ENCODE measurements around the gene PDIK1L. TPM values are rescaled to one million over a fixed set of nuclear protein-coding genes. Genes with fewer than 3 reads are reported as not detected.

The PDIK1L gene
- total and polyA plus RNA-seq, 2 of the 8 experiments (the other 6 are each of a cell fraction or from before 2014, with no cell fraction given), result 0.95 to 4.5 TPM

DNA sequence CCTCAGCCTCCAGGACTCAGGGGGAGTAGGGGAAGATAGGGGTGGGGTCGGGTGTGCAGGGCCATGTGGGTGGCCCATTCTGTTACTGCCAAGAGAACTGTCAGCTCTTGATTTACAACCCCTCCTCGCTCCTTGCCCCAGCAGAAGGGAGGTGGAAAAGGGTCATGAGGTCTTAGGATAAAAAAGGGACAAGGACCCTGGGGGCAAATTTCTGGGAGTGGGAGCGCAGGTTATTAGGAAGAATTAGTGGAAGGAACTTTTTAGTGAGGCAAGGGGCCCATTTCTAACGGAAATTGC is 48.1 kb downstream of the PDIK1L start:
- no peak overlapping the region for H4K8ac ChIP-seq (ENCODE audit: extremely low read depth, insufficient read depth, low read length)
- H3K79me2 ChIP-seq (ENCODE audit: control insufficient read depth in 1 of 2, insufficient read depth in 2 of 2, low read length in 2 of 2), result no peaks in the 10 kb centered on the region
- H3K9me3 ChIP-seq (ENCODE audit: insufficient read depth in 2 of 2, low read depth in 1 of 2, low read length in 1 of 2), result no peaks in the 10 kb centered on the region
- H2BK12ac ChIP-seq (ENCODE audit: low read depth, low read length), result no peak overlapping the region
- no peak overlapping the region for H3K27ac ChIP-seq (ENCODE audit: low read depth, low read length)
- no peak overlapping the region for H3K4ac ChIP-seq (replicated peaks; ENCODE audit: insufficient read length, low read depth, low read length)
- peaks cover 13 to 15% of the 10 kb centered on the region in 2 experiments for H4K20me1 ChIP-seq (replicated peaks in 1 of 2; ENCODE audit: control insufficient read depth in 1 of 2, insufficient read depth in 2 of 2, low read length in 2 of 2)
- H3K27me3 ChIP-seq (replicated peaks in 1 of 4; ENCODE audit: control insufficient read depth in 3 of 4, extremely low read depth in 1 of 4, insufficient read depth in 3 of 4, low read length in 3 of 4), result peaks cover 48 to 92% (median 84%) of the 10 kb centered on the region in 4 experiments
- H3K14ac ChIP-seq (ENCODE audit: insufficient read length), result no peak overlapping the region
- H4K91ac ChIP-seq (replicated peaks; ENCODE audit: insufficient read length, low read length), result no peak overlapping the region
- H3K18ac ChIP-seq (ENCODE audit: extremely low read depth, low read length), result no peak overlapping the region
- DNase-seq (ENCODE audit: low read depth in 1 of 2, low spot score in 2 of 2), result no peak
- WGBS, 2 experiments (ENCODE audit: extremely low coverage in 1 of 2, insufficient coverage in 1 of 2, insufficient read length in 1 of 2, insufficient replicate concordance in 2 of 2, low coverage in 1 of 2, low lambda C conversion rate in 2 of 2, missing lambda C conversion rate in 1 of 2), result 83% methylated on average over 3 of the region's 4 CpGs; no CpG with 5 or more reads in 1 of the 2 experiments
- H3K56ac ChIP-seq (replicated peaks; ENCODE audit: insufficient read length, low read depth, low read length), result no peak overlapping the region
- no peak overlapping the region for H3K23ac ChIP-seq (ENCODE audit: insufficient read length)
- H2BK15ac ChIP-seq (ENCODE audit: low read length), result no peak overlapping the region
- no peak overlapping the region for H2AK5ac ChIP-seq (ENCODE audit: low read depth, low read length)
- H4K5ac ChIP-seq (ENCODE audit: insufficient read length, low read depth, low read length), result no peak overlapping the region
- no peak overlapping the region for H2AFZ ChIP-seq (ENCODE audit: low read length)
- TF ChIP-seq RAD21 (IDR thresholded peaks at IDR 0.05 in 1 of 2, conservative IDR thresholded peaks at IDR 0.05 in 1 of 2; ENCODE audit: low read depth in 2 of 2, low read length in 2 of 2), result no peak
- no peak for TF ChIP-seq NRF1 (IDR thresholded peaks at IDR 0.05; ENCODE audit: low read depth, low read length)
- no peaks in the 10 kb centered on the region for H3K36me3 ChIP-seq (ENCODE audit: control insufficient read depth in 2 of 4, insufficient read depth in 4 of 4, low read length in 3 of 4)
- CTCF ChIA-PET (ENCODE audit: partially characterized antibody), result interaction anchor here (1.4 kb wide), 1 partner anchor 10 kb away, joined by 4 read pairs; the partner anchor contains the start of genes C1orf232 and ZNF593
- no peak overlapping the region for H3K4me2 ChIP-seq (ENCODE audit: insufficient read depth in 1 of 2, low read depth in 2 of 2, low read length in 2 of 2)
- H3K9ac ChIP-seq (replicated peaks in 1 of 4; ENCODE audit: extremely low read depth in 1 of 4, low read depth in 3 of 4, low read length in 3 of 4), result no peak overlapping the region
- H3K4me1 ChIP-seq (replicated peaks in 1 of 4; ENCODE audit: control insufficient read depth in 3 of 4, insufficient read depth in 4 of 4, low read length in 3 of 4), result peaks cover 14 to 54% (median 30%) of the 10 kb centered on the region in 4 experiments
- FAIRE-seq, result no peak
- H2BK20ac ChIP-seq (ENCODE audit: low read length), result no peak overlapping the region
- H2BK120ac ChIP-seq (replicated peaks; ENCODE audit: low read depth, low read length), result no peak overlapping the region
- POLR2A ChIA-PET (ENCODE audit: partially characterized antibody), result interaction anchor here (2.4 kb wide), 1 partner anchor 10 kb away, joined by 5 read pairs; the partner anchor contains the start of gene ZNF593
- no peak overlapping the region for H2BK5ac ChIP-seq (ENCODE audit: low read depth, low read length)
- no peaks in the 10 kb centered on the region for H3K79me1 ChIP-seq (ENCODE audit: low read depth, low read length)
- H3K4me3 ChIP-seq (ENCODE audit: extremely low read depth in 1 of 4, insufficient read depth in 2 of 4, low read depth in 3 of 4, low read length in 4 of 4), result no peak overlapping the region
- H3K23me2 ChIP-seq (ENCODE audit: low read depth, low read length), result peaks cover 17% of the 10 kb centered on the region
